Daoy (cell line): Measurements from ENCODE around the gene AURKA. TPM values are rescaled to one million over a fixed set of nuclear protein-coding genes. Genes with fewer than 3 reads are reported as not detected.
"Not testable (repeated sequence)": the region's sequence is repeated elsewhere in the genome, so short reads cannot be mapped to it uniquely, and the experiment has no call there.

Source experiments
- DNase-seq: peaks from one replicate; pipeline ENCODE4 v3.0.0-alpha.2; 2015; ENCODE audit warnings: low read depth
- total RNA-seq: library from RNA; depleted of rRNA; stranded (reverse); fragments of >200 nt; shearing (Covaris generic); gene quantifications from 2 replicates; pipeline ENCODE4 v1.2.3, GENCODE V29; 2014

The AURKA gene
- total RNA-seq, 1 experiment from 2014 or later: 137 TPM

DNA sequence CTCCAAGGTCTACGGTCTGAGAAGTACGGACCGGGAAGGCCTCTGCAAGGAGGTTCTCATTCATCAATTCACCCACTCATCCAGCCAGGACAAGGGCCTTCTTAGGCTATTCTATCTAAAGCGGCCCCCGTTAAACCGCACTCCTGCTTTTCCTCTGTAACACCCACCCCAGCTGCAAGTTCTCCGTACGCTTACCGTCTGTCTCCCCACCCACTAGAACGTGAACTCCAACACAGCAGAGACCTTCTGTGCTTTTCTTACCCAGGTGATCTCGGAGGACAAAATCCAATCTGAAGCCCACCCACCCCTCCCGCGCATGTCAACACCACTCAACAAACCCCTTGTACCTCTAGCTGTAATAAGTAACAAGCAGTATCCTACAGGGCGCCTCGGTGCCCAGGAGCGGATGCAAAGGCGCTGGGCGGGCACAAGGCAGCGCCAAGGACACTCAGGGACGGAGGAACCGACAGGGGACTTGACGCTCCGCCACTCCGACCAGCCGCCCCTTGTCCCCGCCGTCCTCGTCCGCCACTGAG, 351 bp downstream of the AURKA start:
- DNase-seq: peak; percentile 6

DNA sequence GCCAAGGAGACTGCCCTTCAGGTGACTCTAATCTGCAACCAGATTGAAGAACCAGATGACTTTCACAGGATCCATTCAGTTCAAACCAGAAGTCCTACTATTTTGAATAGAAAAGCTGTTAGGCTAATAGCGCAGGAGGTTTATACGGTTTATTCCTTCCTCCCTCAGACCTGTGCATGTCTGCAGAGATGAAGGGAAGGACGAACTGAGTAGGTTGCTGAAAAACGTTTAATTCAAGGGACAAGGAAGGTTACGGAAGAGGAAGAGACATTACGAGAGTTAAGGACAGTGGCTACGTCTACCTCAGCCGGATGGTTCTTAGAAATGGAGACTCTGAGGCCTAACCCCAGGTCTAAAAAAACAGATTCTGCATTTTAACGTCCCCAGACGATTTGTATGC, 978 bp downstream of the AURKA start:
- DNase-seq: no peak

DNA sequence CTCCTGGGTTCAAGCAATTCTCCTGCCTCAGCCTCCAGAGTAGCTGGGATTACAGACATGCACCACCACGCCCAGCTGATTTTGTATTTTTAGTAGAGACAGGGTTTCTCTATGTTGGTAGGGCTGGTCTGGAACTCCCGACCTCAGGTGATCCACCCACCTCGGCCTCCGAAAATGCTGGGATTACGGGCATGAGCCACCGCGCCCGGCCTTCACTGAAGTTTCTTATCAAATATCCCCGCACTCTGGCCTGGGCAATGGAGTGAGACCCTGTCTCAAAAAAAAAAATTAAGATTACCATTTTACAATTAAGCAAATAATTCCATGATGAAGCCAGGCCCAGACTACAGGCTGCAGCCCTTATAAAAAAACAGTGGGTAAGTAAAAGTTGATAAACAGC, 1.6 kb downstream of the AURKA start:
- DNase-seq: not testable (repeated sequence)

DNA sequence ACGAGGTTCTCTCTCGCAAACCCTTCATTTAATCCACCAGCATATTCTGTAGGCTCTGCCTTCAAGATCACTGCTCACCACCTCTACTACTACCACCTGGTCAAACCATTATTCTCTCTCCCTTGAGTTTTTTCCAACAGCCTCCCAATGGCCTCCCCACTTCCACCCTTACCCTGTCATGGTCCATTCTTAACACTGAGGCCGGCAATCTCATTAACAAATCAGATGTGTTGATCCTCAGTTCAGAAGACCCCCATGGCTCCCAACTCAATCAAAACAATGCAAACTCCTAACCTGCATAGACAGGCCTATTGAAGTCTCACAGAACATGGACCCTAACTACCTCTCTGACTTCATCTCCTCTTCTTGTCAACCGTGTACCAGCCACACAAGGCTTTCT, 2.2 kb downstream of the AURKA start:
- no peak for DNase-seq

DNA sequence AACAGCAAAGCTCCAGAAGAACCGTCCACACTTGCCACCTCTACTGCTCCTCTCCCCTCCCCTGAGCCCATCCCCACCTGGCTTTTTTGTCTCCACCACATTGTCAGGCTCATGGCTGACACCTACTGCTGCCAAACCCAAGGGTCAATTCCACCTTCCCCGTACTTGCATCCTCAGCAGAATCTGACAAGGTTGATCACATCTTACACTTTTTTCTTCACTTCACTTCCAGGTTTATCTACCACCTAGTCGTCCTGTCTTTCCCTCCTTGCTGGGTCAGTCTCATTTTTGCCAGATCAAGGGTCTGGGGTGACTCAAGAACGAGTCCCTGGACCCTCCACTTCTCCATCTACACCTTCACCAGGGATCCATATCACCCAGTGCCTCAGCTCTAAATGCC, 3.1 kb downstream of the AURKA start:
- no peak for DNase-seq

DNA sequence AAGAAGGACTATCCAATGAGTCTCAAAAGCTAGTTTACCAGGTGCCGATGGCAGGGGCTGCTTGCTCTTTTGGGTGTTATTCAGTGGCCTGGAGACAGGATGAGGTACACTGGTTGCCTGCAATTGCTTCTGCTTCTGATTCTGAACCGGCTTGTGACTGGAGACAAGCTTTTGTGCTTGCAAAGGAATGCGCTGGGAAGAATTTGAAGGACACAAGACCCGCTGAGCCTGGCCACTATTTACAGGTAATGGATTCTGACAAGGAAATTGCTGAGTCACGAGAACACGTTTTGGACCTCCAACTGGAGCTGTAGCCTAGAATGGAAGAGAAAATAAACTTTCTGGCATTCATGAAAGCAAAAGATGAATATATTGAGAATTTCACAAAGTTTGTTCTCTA, 5.8 kb downstream of the AURKA start:
- no peak for DNase-seq

DNA sequence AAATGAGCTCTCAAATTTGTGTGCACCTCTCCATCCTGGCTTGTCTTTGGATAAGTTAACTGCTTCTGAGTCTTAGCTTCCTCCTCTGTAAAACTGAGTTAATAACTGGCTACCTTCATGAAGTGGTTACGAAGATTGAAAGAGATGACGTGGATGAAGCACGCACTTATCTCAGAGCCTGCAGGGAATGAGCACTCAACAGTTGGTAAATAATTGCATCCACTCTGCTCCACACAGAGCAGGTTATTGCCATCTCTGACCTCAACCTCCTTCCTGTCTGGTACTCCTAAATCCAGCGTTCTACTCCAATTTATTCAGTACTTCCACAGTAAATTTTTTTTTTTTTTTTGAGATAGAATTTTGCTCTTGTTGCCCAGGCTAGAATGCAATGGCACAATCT, 6.9 kb downstream of the AURKA start:
- DNase-seq: no peak

DNA sequence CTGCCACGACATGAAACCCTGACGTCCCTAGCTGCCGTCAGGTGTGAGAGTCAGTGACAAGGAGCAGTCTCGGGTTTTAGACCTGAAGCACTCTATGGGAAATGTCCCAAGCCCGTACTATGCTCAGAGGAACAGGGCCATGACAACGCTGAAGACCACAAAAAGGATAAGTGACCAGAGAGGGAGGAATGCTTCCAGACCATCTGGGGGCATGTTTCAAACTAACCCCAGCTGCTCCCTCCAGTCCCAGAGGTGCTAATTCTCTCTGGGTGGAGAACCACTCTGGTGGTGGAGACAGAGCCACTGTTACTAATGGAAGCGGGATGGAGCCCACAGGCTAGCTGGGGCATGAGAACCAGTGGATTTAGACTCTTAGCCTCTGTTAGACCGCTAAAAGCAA, 8.7 kb downstream of the AURKA start:
- DNase-seq: no peak

DNA sequence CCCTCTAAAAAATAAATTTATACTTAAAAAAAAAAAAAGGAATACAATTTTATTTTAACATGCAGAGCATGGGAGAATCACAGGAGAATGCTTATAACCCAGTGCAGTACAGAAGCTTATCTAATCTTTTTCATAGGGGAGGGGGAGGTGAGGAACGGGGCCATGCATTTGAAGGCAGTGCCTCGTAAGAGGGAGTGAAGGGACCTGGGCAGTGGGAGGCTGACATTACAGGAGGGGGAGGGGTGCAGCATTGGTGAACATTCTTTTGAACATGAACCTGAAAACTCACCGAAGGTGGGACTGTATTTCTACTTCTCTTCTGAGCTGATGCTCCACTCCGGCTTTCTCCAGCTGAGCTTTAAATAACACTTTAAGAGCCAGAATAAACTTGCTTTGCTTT, 9.3 kb downstream of the AURKA start:
- no peak for DNase-seq

DNA sequence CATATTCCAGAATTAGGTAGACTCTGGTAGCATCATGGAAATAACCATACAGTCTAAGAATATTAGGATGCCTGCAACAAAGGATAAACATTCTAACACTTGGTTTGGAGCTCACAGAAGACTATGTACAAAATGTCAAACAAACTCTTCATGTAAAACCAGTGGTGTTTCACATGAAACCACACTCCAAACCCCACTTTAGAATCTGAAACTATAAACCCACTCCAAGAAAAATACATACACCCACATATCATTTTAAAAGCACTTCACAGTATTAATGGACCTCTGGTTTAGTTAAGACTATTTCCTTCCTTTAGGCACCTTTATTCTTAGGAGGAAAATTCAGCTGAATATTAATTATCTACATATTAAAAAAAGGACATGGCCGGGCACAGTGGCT, 10.5 kb downstream of the AURKA start:
- DNase-seq: no peak

DNA sequence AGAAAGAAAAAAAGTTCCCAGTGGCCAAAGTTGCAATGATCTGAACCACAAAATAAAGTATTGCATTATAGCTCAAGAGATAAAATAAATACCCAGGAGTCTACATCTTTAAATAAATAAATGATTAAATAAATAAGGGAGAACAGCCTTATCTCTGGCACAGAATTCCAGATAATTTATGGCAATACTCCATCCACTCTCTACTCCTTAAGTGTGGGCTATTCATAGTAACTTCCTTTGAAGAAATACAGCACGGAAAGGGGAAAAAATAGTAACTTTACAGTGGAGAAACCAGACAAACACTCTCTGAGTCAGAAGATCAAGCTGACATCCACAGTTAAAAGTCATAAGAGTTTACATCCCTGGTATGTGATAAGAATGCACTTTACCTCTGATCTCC, 11.6 kb downstream of the AURKA start:
- DNase-seq: no peak

DNA sequence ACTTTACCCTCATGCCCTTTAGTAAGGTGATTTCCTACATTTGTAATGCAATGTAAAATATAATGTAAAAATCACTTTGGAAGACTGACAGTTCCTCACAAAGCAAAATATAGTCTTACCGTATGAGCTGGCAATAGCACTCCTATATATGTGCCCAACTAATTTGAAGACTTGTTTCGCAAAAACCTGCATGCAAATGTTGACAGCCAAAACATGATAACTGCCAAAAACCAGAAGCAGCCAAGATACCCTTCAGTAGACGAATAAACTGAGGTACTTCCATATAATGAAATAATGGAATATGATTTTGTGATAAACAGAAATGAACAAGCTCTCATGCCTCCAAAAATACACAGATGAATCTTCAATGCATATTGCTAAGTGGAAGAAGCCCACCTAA, 13.6 kb downstream of the AURKA start:
- no peak for DNase-seq

DNA sequence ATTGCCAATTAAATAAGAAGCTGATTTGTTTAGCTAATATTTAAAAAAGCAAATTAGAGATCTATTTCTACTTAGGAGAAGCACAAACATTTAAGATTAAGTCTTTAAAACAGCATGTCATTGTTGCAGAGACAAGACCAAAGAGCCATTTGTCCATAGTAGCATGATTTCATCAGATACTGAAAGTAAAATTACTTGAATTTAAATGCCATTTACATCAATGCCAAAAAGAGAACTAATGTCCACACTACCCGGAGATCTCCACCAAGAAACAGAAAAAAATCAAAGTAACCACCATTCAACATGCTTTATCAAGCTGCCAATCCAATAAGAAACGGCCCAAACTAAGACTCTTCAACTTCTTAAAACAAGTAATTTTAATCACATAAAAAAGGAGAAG, 15.7 kb downstream of the AURKA start:
- no peak for DNase-seq

DNA sequence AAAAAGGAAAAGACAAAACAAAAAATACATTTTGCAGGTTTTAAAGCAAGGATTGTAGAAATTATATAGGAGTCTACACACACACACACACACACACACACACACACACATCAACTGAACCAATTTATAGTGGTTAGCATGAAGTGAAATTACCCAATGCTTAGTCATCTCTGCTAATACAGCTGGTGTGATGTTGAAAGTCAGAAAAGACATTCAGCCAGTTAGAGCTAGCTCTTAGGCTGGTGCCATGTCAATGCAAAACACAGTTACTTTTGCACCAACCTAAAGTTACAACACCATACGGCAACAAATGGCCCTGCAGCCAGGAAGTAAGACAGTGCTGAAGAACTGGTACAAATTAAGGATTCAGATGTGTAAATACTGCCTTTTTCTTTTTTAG, 18.1 kb downstream of the AURKA start:
- peak; percentile 46 for DNase-seq

DNA sequence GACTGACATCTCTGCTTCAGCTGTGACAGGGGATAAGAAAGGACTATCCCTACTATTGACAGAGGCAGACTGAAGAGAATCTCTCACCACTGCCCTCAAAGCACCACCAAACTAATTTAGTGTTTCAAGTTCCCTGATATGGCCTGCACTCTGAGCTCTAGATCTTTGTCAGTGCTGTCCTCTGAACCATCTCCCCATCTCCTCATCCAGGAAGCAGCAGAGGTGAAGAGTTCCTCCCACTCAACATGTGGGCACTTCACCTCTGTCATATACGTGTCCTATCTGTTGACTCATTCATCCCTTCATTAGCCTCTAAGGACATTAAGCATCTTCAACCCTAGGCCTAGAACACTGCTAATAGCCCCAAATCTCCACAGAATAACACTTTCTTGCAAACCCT, 19.2 kb downstream of the AURKA start:
- DNase-seq: no peak

DNA sequence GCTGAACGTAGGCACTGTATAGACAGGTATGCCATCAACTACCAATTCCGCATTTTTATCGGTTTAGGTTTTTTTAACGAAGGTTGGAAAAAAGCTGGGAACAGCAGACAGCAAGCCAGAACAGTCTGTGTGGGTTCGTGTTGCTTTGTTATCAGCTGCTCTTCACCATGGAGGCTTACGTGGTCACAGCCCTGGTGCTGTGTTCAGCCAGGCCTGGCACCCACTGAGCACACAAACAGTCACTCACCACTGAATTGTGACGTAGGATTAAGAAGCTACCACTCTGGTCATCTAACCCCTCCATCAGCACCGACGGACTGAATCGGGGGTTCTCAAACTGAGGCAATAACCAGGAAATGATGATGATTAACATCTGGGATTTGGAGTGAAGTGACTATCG, 20.0 kb downstream of the AURKA start:
- no peak for DNase-seq

DNA sequence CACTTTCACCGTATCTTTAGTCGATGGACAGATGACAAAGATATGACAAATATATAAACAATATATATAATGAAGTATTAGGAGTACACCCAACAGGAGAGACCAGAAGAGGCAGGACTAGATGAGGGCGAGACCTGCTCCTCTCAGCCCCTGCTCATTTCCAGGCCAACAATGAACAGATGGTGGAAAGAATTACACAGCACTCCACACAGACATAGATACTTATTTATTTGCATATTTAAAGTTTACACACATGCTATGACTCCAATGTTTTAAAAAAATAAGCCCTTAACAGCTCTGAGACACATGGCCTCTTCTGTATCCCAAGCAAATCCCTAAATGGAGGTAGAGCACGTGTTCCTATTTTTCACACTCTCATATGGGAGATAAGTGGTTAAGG, 22.8 kb downstream of the AURKA start:
- no peak for DNase-seq

DNA sequence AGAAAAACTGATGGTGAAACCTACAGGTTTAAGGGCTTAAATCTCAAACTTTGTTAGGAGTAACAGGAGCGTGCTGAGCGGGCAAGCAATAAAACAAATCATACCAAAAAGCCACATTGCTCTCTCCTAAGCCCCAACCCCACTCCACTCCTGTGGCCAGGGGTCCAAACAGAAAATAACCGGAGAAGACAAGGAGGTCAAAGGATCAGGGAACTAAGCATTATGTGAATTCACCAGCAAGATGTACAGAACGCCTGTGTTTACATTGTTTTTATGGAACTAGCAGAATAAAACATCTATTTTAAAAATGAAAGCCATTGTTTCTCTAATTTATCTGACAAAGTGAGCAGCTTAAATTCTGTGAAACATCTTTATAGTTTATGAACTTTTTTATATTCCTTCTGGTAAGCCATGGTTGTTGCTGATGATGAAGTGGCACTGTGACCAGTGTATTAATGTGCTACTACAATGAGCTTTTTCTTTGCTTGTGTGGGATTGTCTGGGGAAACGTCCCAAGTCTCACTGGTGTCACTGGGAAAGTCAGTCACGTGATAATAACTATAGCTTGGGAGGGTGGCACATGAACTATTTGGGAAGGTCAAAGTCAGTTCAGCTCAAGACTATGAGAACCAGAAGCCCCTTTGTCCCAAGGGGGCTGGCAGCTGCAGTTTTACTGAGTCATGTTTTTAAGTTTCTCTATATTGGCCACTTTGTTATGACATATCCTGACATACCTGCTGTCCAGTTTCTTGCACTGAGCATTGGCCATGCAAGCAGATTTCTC, 23.5 kb downstream of the AURKA start:
- no peak for DNase-seq

DNA sequence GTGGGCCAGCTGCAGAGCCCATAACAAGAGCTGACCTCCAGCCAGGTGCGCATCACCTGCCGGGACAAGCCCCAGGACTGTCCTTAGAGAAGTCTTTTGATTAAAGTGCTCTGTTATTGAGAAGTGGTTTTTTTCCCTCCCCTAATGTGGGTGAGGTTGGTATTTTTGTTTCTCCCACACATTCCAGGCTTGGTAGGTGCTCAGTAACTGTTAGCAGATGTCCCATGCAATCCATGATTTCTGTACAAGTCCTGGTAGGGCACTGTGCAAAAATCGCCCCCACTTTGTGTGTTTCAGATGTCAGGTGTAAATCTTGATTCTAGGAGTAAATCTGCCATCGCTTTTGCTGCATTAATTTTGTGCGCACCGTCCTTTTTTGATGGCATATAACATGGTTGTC, 28.5 kb downstream of the AURKA start:
- no peak for DNase-seq

DNA sequence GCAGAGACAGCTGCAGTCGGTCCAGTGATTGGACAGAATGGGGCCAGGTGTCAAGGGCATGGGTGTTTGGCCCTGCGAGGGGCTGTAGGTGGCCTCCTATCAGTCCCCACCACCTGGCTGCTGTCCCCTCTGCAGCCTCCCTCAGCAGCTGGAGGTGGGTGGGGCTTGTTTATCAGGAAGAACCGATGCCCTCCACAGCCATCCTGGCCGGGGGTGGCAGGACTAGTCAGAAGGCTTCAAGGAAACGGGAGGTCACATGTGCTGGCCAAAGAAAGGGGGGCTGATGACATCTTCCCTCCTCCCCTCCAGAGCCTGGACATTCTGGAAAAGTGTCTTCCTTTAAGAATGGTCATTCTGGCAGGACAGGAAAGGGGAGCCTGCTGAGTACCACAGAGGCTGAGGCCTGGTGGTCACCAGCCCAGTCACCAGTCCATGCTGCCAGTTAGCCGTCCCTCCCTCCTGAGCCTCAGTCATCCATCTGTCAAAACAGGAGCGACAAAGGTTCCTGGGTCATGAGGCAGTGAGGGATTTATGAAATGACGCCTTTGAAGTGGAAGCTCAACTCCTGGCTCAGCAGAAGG, 29.1 kb downstream of the AURKA start:
- no peak for DNase-seq

DNA sequence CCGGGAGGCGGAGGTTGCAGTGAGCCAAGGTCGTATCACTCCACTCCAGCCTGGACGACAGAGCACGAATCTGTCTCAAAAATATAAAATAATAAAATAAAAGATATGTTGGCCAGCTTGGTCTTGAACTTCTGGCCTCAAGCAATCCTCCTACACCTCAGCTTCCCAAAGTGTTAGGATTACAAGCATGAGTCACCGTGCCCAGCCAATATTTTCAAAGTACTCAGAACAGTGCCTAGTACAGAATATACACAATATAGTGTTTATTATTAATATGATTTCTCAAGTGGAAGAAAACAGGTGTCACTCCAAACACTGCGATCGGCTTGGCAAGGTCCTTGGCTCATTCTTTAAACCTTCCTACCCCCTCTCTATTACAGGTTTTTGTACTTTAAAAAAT, 30.1 kb downstream of the AURKA start:
- no peak for DNase-seq

DNA sequence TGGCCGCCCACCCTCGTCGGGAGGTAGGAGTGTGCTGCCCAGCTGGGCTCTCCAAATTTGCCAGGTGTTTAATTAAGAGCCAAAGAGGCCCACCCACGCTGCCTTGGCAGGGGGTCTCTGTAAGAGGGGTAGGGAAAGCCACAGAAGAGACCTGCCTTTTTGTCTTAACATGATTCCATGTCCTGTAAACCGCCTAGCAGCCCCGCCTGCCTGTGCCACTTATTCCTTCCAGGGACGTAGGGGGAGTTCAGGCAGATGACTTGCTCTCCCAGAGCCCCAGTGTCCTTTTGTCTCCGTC, 31.2 kb downstream of the AURKA start:
- DNase-seq: no peak

DNA sequence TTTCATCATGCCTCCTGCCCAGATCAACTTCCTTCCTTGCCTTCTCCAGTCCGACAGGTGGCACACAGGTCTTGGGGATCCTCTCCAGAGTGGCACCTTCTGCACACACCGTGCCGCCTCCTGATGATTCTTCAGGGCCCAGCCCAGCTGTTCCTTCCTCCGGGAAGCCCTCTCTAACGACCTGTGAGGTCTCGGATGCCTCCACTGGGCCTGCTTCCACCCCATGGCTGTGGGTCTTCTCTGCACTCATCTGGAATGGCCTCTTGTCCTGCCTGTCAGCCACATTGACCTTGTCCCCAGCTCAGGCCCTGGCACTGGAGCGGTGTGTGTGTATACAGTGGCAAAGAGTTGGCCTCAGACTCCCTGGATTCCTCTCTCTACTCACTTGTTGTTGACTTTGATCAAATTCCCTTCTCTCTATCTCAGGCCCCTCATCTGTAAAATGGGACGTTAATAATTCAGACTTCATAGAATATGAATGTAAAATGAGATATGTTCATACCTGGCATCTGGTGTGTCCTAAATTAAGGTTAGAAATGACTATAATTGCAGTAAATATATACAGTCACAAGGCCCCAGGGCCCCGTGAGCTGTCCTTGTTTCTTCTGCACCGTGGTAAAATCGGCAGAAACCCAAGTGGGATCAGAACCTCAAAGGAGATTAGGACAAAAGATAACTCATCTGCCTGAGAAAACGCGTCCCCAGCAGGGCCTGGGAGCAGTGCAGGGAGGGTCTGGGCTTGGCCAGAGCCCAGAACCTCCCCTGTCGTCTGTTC, 31.7 kb downstream of the AURKA start:
- no peak for DNase-seq
